WTC11 (cell line): Measurements from ENCODE around the gene NKX2-4.

Experiments used
- CREB1 ChIP-seq: sonication (generic); formaldehyde crosslinking; IDR thresholded peaks from 2 replicates; pipeline ENCODE4 v1.8.0; 2023; ENCODE audit warnings: mild to moderate bottlenecking, missing genetic modification reagents
- CTCF ChIP-seq: fragments of 200-600 bp; IDR thresholded peaks from 2 replicates; pipeline ENCODE4 v1.8.0; 2022; ENCODE audit warnings: antibody characterized with exemption
- E2F4 ChIP-seq: sonication (generic); formaldehyde crosslinking; IDR thresholded peaks from 2 replicates; pipeline ENCODE4 v1.8.1; 2022; ENCODE audit warnings: low read depth, mild to moderate bottlenecking, moderate library complexity, missing genetic modification reagents, borderline replicate concordance
- NR3C1 ChIP-seq: sonication (generic); formaldehyde crosslinking; conservative IDR thresholded peaks from 2 replicates; pipeline ENCODE4 v1.8.1; 2023; ENCODE audit warnings: low read depth, mild to moderate bottlenecking, missing genetic modification reagents
- USF2 ChIP-seq: sonication (generic); formaldehyde crosslinking; IDR thresholded peaks from 2 replicates; pipeline ENCODE4 v1.8.1; 2023; ENCODE audit warnings: mild to moderate bottlenecking, missing genetic modification reagents, moderate library complexity
- ZNF423 ChIP-seq: fragments of 250-450 bp; sonication (Bioruptor Pico); IDR thresholded peaks from 2 replicates; pipeline ENCODE4 v2.1.2; 2022; ENCODE audit warnings: mild to moderate bottlenecking, moderate library complexity
- TF ChIP-seq, protein P1 (sequence below): sonication (generic); formaldehyde crosslinking; IDR thresholded peaks from 2 replicates; pipeline ENCODE4 v1.8.0; 2022; ENCODE audit warnings: mild to moderate bottlenecking, missing genetic modification reagents
- TF ChIP-seq, protein P2 (sequence below): sonication (generic); formaldehyde crosslinking; IDR thresholded peaks from 2 replicates; pipeline ENCODE4 v1.8.0; 2022; ENCODE audit warnings: mild to moderate bottlenecking, missing genetic modification reagents

DNA sequence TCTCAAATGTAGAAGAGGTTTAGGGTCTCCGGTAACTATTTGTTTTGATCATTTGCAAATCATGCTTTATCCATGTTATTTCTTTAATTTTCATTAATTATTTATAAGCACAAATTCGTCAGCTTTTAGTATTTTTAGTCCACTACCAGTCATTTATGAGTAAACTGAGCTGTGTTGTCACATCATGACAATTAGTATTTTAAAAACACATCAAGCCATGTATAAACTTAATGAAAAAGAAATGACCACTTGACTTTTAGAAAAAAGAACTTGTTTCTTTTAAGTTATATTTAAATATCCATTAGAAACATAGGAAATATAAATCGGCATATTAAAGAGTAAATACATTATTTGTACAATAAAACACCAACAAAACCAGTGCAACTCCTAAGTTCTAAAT, 2.8 kb downstream of the NKX2-4 start:
- TF ChIP-seq CTCF (no peak), NR3C1 (no peak), E2F4 (CRISPR knock-in tag) (no peak), CREB1 (no peak), ZNF423 (CRISPR knock-in tag) (no peak), USF2 (CRISPR knock-in tag) (no peak)
- TF ChIP-seq, protein P1, sequence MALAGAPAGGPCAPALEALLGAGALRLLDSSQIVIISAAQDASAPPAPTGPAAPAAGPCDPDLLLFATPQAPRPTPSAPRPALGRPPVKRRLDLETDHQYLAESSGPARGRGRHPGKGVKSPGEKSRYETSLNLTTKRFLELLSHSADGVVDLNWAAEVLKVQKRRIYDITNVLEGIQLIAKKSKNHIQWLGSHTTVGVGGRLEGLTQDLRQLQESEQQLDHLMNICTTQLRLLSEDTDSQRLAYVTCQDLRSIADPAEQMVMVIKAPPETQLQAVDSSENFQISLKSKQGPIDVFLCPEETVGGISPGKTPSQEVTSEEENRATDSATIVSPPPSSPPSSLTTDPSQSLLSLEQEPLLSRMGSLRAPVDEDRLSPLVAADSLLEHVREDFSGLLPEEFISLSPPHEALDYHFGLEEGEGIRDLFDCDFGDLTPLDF (CRISPR knock-in tag), result no peak
- TF ChIP-seq, protein P2, sequence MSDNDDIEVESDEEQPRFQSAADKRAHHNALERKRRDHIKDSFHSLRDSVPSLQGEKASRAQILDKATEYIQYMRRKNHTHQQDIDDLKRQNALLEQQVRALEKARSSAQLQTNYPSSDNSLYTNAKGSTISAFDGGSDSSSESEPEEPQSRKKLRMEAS, result no peak
